HG02610 (cell line): Measurements from ENCODE around the gene EDA.
"Not testable (repeated sequence)": the region's sequence is repeated elsewhere in the genome, so short reads cannot be mapped to it uniquely, and the experiment has no call there.

Source experiments
- ATAC-seq: cut with Tn5 transposase; IDR thresholded peaks from one replicate; pipeline ENCODE4 v1.9.1; 2021; ENCODE audit warnings: mild to moderate bottlenecking, moderate library complexity; ENCODE audit not compliant: unreplicated experiment

EDA gene

DNA sequence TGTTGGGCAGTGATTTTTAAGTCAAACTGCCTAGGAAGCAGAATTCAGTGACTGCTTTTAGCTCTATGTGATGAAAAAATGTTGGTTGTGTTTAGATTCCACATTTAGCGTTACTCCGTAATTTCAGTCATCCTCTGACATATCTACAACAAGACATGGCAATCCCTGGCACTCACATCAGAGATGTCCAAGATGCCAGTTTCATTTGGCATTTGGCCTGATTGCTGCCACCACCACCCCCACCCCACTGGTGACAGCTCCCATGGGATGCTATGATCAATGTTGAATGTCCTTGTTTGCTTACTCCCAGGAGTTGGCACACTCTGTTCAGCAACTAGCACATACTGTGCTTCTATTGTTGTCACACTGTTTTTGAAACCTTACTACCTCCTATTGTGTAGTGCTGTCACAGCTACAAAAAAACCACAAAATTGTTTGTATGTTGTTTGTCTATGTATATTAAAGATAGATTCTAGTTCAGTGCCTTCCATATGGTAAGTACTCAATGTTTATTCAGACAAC is 332.4 kb downstream of the EDA start:
- no peak for ATAC-seq

DNA sequence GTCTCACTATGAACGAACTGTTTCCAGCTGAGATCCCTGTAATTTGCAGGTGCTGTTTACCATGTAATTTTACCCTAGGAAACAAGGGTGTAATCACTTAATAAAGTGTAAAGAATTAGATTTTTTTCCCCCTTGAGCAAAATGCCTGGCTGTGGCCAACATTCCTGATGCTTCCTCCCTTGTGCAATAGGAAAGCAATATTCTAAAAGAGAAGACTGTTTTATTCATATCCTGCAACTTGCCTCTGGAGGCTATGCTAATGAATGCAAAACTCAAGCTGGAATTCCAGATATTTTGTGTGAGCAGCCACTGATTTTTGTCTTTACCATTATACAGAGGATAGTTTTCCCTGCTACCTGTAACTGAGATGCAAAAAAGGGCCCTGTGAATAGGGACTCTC is 335.8 kb downstream of the EDA start:
- ATAC-seq: no peak

DNA sequence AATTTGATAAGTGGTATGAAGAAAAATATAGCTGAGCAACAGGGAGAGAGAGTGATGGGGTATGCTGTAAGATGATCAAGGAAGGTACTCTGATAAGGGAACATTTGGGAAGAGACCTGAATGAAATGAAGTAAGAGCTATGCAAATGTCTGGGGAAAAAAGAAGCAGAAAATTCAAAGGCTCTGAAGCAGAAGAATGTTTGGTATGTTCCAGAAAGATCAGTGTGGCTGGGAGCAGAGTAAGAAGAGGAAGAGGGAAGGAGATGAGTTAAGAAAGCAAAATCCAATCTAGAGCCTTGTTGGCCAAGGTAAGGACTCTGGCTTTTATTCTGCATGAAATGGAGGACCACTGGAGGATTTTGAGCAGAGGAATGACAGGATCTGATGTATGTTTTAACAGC is 343.8 kb downstream of the EDA start:
- ATAC-seq: no peak

DNA sequence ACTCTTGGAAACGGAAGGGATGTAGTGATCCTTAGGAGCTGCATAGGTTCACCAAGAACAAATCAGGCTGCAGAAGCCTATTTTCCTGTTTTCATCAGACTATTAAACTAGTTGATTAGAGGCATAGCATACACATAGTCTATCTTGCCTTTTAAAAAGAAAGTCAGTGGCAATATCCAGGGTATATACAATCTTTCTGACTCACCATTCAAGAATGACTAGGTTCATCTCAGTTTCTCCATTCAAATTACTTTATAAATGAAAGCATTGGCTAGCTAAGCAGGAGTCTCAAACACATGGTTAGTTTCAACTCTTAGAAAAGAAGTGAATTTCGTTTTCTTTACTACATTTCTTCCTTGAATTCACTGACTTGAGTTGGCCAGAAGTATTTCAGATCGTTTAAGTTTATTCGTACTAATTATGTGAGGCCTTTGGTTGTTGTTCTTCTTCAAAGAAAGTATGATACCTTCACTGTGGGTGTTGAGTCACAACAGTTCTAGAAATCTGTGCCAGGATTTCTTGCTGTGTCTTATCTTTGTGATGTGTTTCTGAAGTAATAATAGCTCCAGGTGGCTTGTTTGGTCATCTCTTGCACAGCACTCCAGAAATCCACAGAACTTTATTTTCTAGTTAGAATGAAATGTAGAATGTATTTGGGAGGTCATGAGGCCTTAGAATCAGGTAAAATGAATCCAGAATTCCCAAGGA is 345.6 kb downstream of the EDA start:
- no peak for ATAC-seq

DNA sequence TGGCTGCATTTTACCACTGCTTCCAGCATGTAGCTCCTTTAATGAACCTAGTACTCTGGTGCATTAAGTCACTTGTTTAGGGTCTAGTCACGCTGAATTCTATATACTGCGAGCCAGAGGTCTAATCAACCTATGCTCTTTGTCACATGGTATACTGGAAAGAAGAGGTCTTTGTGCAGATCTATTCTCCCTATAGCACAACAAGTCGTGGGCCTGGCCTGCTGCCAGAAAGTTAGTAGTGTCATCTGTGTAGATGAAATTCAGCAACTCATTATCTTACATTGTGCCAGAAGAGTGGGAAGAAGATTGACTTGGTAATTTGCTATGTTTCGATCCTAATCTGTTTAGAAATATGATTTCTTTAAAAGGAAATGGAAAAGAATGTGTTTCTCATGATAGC is 353.0 kb downstream of the EDA start:
- ATAC-seq: no peak

DNA sequence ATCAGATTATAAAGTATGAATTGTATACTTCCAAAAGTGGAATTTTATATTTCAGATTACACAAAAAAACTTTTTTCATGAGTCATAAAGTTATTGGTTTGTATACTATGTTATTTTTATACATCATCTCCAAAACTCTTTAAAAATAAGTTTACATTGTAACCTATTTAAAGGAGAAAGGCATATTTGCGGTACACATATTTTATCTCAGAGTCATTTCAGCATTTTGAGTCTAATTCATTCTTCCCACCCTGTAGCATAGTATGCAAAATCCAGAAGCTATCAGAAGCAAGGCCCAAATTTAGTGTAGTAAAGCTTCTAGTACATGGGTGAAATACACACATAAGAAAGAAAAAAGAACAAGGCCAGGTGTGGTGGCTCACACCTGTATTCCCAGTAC is 353.5 kb downstream of the EDA start:
- ATAC-seq: no peak

DNA sequence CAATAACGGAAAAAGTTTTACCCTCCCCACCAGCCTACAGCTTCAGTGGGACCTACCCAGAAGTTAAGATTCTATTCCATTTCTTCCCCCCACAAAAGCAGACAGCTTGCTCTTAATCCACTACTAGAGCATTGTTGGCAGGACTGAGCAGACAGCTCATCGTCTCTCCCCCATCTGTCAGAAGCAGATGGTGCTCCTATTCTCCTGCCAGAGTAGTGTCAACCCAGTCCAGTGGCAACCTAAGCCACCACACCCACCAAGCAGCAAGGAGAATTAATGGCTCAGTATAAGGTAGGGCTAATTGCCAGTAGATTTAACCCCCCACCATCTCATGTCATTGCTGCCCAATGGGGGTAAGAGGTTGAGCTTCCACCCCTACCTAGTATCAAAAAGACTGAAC is 371.8 kb downstream of the EDA start:
- ATAC-seq: no peak

DNA sequence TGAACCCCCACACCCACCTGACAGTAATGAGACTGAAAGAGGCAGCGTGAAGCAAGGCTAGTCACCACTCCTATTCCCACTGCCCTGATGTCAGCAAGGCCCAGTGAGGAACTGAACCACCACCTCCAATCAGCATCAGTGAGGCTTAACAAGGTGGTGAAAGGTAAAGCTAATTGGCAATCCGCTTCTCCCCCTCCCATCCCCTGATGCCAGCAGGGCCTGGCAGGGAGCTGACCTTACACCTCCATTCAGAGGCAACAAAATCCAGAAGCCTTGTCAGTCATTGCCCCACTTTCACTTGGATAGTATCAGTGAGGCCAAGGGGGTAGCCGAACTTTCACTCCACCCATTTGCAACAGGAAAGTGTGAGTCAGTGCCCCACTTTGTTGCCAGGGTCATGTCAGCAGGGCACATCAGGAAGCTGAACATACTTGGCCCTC is 373.1 kb downstream of the EDA start:
- no peak for ATAC-seq

DNA sequence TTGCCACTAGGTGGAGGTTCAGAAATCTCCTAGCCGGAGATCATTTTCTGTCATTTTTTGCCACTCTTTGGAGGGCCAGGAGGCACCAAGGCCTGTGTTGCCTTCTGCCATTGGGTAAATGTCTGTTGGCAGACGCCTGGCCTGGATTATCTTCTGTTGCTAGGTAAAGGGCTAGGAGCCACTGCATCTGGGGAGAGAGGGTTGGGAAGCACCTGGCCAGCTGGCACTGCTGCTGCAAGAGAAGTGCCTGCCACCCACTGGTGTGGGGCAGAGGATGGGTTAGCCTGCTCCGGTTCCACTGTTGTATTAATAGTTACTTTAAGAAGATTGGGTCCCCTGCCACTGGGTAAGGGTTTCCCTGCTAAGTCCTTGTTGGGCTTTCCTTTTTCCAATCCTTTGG is 375.8 kb downstream of the EDA start:
- ATAC-seq: no peak

DNA sequence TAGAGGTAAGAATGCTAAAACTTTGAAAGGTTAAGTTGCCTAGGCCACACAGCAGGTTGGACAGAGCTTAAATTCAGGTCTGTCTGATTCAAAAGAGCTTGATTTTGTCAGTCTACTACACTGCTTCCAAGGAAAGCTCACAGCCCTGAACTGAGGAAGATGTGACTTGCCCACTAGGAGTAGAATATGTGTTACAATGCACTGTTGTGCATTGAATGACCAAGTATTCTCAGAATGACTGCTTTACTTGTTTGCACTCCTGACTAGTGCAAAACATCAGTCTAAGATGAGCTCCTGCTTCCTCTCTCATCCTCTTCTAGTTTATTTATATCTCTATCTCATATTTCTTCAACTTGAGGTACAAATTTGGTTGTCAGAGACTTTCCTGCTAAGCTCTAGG is 377.6 kb downstream of the EDA start:
- ATAC-seq: no peak

DNA sequence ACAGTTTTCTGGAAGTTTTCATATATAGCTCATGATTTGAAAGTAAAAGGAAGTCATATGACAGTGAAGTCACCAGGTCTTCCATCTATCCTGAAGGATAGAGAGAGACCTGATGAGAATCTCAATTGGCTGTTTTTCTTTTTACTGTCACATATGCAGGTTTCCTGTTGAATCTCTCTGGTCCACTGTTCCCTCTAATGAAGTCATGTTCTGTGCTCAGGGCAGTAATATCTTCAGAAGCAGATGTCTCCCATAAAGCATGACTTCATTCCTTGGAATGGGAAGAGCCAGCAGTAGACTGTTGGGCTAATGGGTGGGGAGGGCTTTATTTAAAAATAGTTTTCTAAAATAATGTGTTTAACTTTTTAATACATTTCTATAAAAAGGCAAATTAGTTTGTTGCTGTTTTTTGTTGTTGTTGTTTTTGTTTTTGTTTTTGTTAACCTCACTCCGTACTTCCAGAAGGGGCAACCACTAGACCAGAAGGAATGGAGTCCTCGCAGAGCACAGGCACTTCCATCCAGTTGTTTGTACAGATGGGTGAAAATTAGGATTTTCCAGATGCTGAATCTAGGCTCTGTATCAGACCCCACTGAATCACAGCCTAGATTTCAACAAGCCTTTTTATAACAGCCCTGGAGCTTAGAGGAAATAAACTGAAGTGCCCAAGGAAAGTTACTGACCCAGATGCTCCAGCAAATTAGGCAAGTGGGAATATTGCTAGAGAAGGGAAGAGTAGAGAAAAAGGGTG is 379.6 kb downstream of the EDA start:
- no peak for ATAC-seq

DNA sequence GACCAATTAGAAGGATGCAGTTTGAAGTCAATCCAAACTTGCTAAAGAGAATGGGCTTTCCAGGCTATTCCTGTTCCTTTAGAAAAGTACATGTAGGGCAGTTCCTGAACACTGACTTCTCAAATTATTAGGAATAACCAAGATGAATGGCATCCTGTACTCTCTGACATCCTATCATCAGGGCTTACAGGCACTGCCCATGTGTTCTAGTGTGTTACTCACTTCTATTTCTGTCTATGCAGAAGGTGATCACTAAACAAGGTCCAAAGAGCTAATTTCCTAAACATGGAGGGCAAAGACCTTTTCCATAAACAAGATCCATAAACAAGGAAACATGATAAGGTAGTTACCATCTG is 380.2 kb downstream of the EDA start:
- ATAC-seq: no peak

DNA sequence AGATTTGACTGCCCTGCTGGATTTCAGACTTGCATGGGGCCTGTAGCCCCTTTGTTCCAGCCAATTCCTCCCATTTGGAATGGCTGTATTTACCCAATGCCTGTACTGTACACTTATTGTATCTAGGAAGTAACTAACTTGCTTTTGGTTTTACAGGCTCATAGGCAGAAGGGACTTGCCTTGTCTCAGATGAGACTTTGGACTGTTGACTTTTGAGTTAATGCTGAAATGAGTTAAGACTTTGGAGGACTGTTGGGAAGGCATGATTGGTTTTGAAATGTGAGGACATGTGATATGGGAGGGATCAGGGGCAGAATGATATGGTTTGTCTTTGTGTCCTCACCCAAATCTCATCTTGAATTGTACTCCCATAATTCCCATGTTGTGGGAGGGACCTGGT is 382.4 kb downstream of the EDA start:
- not testable (repeated sequence) for ATAC-seq

DNA sequence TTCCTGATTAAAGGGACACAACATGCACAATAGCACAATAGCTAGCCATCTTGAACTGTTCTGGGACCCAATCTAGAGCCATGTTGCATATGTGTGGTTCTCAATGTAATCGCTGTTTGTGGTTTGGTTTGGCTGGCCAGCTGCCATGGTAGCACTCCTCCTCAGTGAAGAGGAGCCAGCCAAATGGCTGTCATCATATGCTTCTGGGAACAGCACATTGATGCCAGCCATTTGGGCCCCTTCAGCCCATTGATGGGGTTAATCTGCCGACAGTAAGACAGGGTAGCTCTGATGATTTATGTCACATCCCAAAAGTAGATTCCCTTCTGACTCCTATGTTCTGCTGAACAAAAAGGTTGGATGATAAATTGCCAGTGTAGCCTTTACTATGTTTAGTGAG is 385.4 kb downstream of the EDA start:
- no peak for ATAC-seq

DNA sequence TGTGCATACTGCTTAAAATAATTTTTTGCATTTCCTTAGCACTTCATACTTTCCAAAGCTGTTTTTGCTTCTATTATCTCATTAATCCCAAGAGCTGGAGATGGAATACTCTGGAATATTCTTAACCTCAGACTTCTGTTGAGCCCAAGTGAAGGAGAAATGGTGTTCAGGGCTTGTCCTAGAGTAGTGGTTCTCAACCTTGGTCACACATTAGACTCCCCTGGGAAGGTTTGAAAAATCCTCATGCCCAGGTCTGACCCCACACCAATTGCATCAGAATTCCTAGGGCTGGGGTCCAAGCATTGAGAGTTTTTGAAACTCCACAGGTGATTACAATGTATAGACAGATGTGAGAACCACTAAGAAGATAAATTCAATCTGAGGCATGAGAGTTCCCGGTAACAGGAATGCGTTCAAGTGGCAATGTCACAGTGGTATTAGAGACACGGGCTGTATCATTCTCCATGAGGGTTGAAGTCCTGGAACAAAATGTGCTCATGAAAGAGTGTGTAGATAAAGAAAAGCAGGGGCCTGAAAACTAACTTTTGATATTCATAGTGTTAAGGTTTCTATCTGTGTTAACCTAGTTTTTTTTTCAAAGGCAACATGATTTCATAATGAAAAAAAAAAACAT is 385.9 kb downstream of the EDA start:
- no peak for ATAC-seq

DNA sequence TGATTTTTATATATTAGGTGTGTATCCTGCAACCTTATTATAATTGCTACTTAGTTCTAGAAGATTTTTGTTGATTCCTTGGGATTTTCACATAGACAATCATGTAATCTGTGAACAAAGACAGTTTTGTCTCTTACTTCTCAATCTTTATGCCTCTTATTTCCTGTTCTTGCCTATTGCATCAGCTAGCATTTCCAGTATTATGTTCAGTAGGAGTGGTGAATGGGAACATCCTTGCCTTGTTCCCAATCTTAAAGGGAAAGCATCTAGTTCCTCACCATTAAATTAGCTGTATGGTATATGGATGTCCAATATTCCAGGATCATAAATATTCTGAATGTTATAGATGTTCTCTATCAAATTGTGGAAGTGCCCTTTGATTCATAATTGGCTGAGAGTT is 392.0 kb downstream of the EDA start:
- ATAC-seq: no peak

DNA sequence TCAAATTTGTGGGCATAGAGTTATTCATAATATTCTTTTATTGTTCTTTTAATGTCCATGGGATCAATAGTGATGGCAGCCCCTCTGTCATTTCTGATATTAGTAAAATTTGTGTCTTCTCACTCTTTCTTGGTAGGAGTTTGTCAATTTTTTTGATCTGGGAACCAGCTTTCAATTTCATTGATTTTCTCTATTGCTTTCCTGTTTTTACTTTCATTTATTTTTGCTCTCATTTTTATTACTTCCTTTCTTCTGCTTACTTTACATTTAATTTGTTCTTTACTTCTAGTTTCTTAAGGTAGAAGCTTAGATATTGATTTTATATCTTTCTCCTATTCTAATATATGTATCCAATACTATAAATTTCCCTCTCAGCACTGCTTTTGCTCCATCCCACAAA is 393.1 kb downstream of the EDA start:
- no peak for ATAC-seq

DNA sequence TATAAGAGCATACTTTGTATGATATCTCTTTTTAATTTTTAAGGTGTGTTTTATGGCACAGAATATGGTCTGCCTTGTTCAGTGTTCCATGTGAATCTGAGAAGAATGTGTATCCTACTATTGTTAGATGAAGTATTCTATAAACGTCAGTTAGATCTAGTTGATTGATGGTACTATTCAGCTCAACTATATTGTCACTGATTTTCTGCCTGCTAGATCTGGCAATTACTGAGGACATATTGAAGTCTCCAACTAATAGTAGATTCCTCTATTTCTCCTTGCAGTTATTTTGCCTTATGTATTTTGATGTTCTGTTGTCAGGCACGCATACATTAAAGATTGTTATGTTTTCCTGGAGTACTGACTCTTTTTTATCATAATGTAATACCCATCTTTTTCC is 394.1 kb downstream of the EDA start:
- no peak for ATAC-seq

DNA sequence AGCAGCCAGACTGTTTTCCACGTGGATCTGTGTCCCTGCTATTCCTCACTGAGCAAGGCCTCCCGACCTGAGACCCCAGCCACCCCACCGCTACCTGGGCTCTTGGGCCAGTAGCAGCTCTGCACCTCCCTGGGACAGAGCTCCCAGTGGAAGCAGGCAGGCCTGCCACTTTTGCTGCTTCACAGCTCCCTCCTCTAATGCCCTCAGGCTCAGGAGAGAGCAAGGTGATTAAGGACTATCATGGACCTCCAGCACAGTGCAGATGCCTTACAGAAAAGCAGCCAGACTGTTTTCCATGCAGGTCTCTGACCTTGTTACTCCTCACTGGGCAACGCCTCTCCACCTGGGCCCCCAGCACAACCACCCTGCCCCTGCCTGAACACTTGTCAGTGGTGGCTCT is 396.8 kb downstream of the EDA start:
- ATAC-seq: no peak

DNA sequence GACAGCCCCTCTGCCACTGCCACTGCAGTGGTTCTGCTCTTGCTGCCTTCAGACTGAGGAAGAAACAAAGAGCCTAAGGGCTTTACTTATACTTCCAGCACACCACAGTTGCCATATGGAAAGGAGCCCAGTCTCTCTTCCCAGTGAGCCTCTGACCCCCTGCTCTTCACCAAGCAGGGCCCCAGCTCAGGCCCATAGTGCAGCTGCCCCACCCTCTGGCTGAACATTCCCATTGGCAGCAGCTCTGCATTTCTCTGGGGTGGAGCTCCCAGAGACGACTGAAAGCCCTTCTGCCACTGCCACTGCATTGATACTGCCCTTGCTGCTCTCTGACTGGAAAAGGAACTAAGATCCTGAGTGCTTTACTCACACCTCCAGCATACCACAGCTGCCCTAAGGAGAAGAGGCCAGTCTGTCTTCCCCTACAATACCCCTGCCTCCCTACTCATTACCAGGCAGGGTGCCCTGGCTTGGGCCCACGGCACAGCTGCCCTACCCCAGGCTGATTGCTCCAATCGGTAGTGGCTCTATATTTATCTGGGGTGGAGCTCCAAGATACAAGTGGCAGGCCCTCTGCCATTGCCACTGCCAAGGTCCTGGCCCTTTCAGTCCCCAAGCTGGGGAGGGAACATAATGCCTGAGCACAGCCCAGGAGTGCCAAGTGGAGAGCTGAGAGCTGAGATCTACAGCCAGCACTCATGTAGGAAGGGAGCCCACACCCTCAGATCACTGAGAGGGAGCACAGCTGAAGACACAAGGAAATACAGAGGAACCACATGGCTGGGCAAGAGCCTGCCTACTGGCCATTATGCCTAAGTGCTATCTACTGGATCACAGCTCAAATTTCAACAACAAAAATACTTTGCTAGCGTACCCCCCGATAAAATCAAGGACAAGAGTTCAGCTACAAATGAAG is 397.8 kb downstream of the EDA start:
- ATAC-seq: no peak

DNA sequence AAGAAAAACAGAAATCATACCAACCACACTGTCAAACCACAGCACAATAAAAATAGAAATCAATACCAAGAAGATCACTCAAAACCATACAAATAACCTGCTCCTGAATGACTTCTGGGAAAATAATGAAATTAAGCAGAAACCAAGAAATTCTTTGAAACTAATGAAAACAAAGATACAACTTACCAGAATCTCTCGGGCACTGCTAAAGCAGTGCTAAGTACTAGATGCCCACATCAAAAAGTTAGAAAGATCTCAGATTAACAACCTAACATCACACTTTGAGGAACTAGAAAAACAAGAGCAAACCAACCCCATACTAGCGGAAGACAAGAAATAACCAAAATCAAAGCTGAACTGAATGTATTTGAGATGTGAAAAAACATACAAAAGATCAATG is 400.6 kb downstream of the EDA start:
- ATAC-seq: no peak
